Liver (tissue), 9 donors: ENCODE data around the gene PTPRN2. TPM values are rescaled to one million over a fixed set of nuclear protein-coding genes. Genes with fewer than 3 reads are reported as not detected.
A peak's percentile ranks its signal among the peaks of the same experiment; 100 is the strongest.

Experiments
- DNase-seq: peaks from one replicate; pipeline ENCODE4 v3.0.0-alpha.2; 2017; ENCODE audit warnings: low spot score
- H3K27ac ChIP-seq, 2 donors: one replicate each; pipeline ENCODE4 v1.7.0; 2013; ENCODE audit warnings: inconsistent platforms in 2 of 2, low read length in 2 of 2, control low read depth in 1 of 2, low read depth in 1 of 2, mild to moderate bottlenecking in 1 of 2
- H3K27me3 ChIP-seq, 4 donors: one replicate each; pipeline versions ENCODE4 v1.6.1 to v1.7.0; 2013; ENCODE audit warnings: low read length in 3 of 4, inconsistent platforms in 1 of 4, mild to moderate bottlenecking in 1 of 4, moderate library complexity in 1 of 4; ENCODE audit not compliant: control insufficient read depth in 4 of 4, insufficient read depth in 4 of 4
- H3K36me3 ChIP-seq, 4 donors: one replicate each; pipeline versions ENCODE4 v1.6.1 to v1.7.0; 2013; ENCODE audit warnings: low read length in 3 of 4, mild to moderate bottlenecking in 3 of 4, low read depth in 1 of 4, moderate library complexity in 1 of 4; ENCODE audit not compliant: control insufficient read depth in 4 of 4, insufficient read depth in 3 of 4
- H3K4me1 ChIP-seq, 4 donors: one replicate each; pipeline versions ENCODE4 v1.6.1 to v1.7.0; 2013; ENCODE audit warnings: low read length in 3 of 4, mild to moderate bottlenecking in 3 of 4, moderate library complexity in 1 of 4; ENCODE audit not compliant: control insufficient read depth in 4 of 4, insufficient read depth in 4 of 4
- H3K4me3 ChIP-seq, 3 donors: one replicate each; pipeline versions ENCODE4 v1.6.1 to v1.7.0; 2013; ENCODE audit warnings: low read length in 3 of 3, control low read depth in 1 of 3, low read depth in 1 of 3, mild to moderate bottlenecking in 1 of 3
- H3K9ac ChIP-seq, 2 donors: one replicate each; pipeline ENCODE4 v1.7.0; 2013; ENCODE audit warnings: low read length in 2 of 2, mild to moderate bottlenecking in 2 of 2, moderate library complexity in 2 of 2, control low read depth in 1 of 2, low read depth in 1 of 2
- H3K9me3 ChIP-seq, 4 donors: one replicate each; pipeline versions ENCODE4 v1.6.1 to v1.7.0; 2013; ENCODE audit warnings: low read length in 3 of 4; ENCODE audit not compliant: control insufficient read depth in 4 of 4
- ATF3 ChIP-seq: IDR thresholded peaks from 2 replicates; pipeline ENCODE4 v1.6.1; 2016; ENCODE audit warnings: antibody characterized with exemption
- CTCF ChIP-seq: fragments of 150-350 bp; IDR thresholded peaks from 2 replicates; pipeline ENCODE4 v1.5.1; 2017; ENCODE audit warnings: improper control_type of control experiment, low read depth, low read length; ENCODE audit not compliant: missing input control
- FOXA1 ChIP-seq: IDR thresholded peaks from 2 replicates; pipeline ENCODE4 v1.6.1; 2016; ENCODE audit warnings: antibody characterized with exemption
- FOXA2 ChIP-seq: IDR thresholded peaks from 2 replicates; pipeline ENCODE4 v1.6.1; 2016; ENCODE audit warnings: antibody characterized with exemption
- GABPA ChIP-seq, 2 donors: IDR thresholded peaks in 1 of 2; conservative IDR thresholded peaks in 1 of 2; 2 replicates each; pipeline ENCODE4 v1.6.1; 2016; ENCODE audit warnings: antibody characterized with exemption in 2 of 2, mild to moderate bottlenecking in 1 of 2, moderate library complexity in 1 of 2
- HNF4A ChIP-seq, 2 donors: conservative IDR thresholded peaks; 2 replicates each; pipeline ENCODE4 v1.6.1; 2016; ENCODE audit warnings: antibody characterized with exemption in 2 of 2, mild to moderate bottlenecking in 2 of 2
- HNF4G ChIP-seq: IDR thresholded peaks from 2 replicates; pipeline ENCODE4 v1.6.1; 2016; ENCODE audit warnings: antibody characterized with exemption
- MAX ChIP-seq: IDR thresholded peaks from 2 replicates; pipeline ENCODE4 v1.6.1; 2016; ENCODE audit warnings: antibody characterized with exemption
- NR2F2 ChIP-seq: IDR thresholded peaks from 2 replicates; pipeline ENCODE4 v1.6.1; 2016; ENCODE audit warnings: antibody characterized with exemption
- RAD21 ChIP-seq, 2 donors: IDR thresholded peaks; 2 replicates each; pipeline ENCODE4 v1.6.1; 2016; ENCODE audit warnings: antibody characterized with exemption in 2 of 2, mild to moderate bottlenecking in 2 of 2
- REST ChIP-seq: IDR thresholded peaks from 2 replicates; pipeline ENCODE4 v1.6.1; 2016; ENCODE audit warnings: antibody characterized with exemption, mild to moderate bottlenecking
- RXRA ChIP-seq, 2 donors: IDR thresholded peaks; 2 replicates each; pipeline ENCODE4 v1.6.1; 2017 to 2018; ENCODE audit warnings: antibody characterized with exemption in 2 of 2, mild to moderate bottlenecking in 1 of 2
- SP1 ChIP-seq: IDR thresholded peaks from 2 replicates; pipeline ENCODE4 v1.6.1; 2018; ENCODE audit warnings: antibody characterized with exemption, mild to moderate bottlenecking
- TAF1 ChIP-seq: conservative IDR thresholded peaks from 2 replicates; pipeline ENCODE4 v1.6.1; 2016; ENCODE audit warnings: antibody characterized with exemption, mild to moderate bottlenecking
- YY1 ChIP-seq: IDR thresholded peaks from 2 replicates; pipeline ENCODE4 v1.6.1; 2016; ENCODE audit warnings: antibody characterized with exemption, mild to moderate bottlenecking
- ZBTB33 ChIP-seq: IDR thresholded peaks from 2 replicates; pipeline ENCODE4 v1.6.1; 2016; ENCODE audit warnings: antibody characterized with exemption
- WGBS: extraction: QIAGEN DNeasy Blood & Tissue Kit; methylation state at CpG from one replicate; pipeline ENCODE4 v1.1.7; 2013; 5-methylcytosine and 5-hydroxymethylcytosine counted together
- polyA plus RNA-seq, 2 donors: library from polyadenylated mRNA; stranded (reverse) in 1 of 2; unstranded in 1 of 2; fragments of 200-250 nt in 1 of 2; fragments of >200 nt in 1 of 2; fragmentation: Nextera tagmentation in 1 of 2; extraction: Ambion mirVana in 1 of 2; gene quantifications; one replicate each; pipeline versions ENCODE4 v1.2.1 to v1.2.3, GENCODE V29; 2013 to 2015
- total RNA-seq, 2 donors: library from RNA; depleted of rRNA; stranded (reverse); fragments of >200 nt; gene quantifications; one replicate each; pipeline ENCODE4 v1.2.3, GENCODE V29; 2014
- donor health status: healthy.
- donor health status: healthy.
- donor health status: healthy.
- donor health status: healthy.
- donor health status: healthy.

Gene PTPRN2
- total and polyA plus RNA-seq, 4 donors: 0.75 to 1.9 (median 1.1) TPM

GRCh38 chr7:158247758-158248487, 339.7 kb downstream of the PTPRN2 start:
- H3K27ac ChIP-seq: no peak overlapping the region
- TF ChIP-seq YY1 (no peak), REST (no peak), TAF1 (no peak), ZBTB33 (no peak), HNF4G (no peak), HNF4A (conservative IDR thresholded peaks at IDR 0.05) (no peak), MAX (no peak), NR2F2 (no peak), SP1 (no peak), CTCF (no peak), FOXA2 (no peak), ATF3 (no peak), GABPA (IDR thresholded peaks at IDR 0.05 in 1 of 2, conservative IDR thresholded peaks at IDR 0.05 in 1 of 2) (no peak), FOXA1 (no peak), RAD21 (IDR thresholded peaks at IDR 0.05) (no peak), RXRA (IDR thresholded peaks at IDR 0.05) (no peak)
- H3K9me3 ChIP-seq: no peaks in the 10 kb centered on the region
- no peaks in the 10 kb centered on the region for H3K27me3 ChIP-seq
- DNase-seq: peak; percentile 16
- H3K4me1 ChIP-seq: no peaks in the 10 kb centered on the region
- no peak overlapping the region for H3K4me3 ChIP-seq
- WGBS: 89% methylated on average over 14 of the region's 14 CpGs
- H3K9ac ChIP-seq: no peak overlapping the region
- no peaks in the 10 kb centered on the region for H3K36me3 ChIP-seq
